NOMO-1 treated with dmso at 0.1 percent for 144 hours (cell line): Measurements from ENCODE around the gene ZNF681.
"Not testable (repeated sequence)": the region's sequence is repeated elsewhere in the genome, so short reads cannot be mapped to it uniquely, and the experiment has no call there.

Experiments used
- DNase-seq: peaks from one replicate; lab custom pipeline; 2025; ENCODE audit not compliant: unreplicated experiment; lab: John Stamatoyannopoulos, UW

The ZNF681 gene

DNA sequence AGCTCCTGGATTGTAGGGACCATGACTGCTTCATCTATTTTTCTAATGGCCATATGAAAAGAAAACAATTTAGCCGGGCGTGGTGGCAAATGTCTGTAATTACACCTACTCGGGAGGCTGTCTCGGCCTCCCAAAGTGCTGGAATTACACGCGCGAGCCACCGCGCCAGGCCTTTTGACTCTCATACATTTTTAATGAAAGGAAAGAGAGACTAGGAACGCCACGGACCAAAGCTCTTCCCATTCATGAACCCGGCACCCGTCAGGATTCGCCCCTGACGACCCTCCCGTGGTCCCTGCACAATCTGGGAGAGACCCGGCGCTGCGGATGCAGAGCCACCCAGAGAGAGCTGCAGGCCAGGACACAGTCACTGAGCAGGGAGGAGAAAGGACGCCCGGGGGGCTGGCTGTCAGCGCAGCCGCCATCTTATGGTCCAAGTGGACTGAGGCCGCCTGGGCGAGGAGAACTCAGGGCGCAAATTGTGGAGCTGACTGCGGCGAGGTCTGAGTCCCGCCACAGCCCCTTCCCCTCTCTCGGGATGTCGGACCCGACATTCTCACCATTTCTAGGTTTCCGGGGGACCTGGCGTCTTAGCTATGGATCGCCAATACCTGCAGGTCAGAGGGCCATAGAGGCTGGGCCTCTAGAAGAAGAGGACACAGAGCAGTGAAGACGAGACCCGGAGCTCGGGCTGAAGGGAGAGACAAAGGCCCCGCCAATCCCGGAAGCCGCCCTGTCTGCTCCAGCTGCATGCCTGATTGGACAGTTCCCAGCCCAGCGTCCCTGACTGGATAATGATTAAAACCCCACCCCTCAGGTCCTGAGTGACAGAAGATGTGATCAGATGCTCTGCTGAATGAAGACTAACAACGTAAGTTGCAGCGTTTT is at the start of gene ZNF681:
Gene ZNF681 (minus strand): TSS at position 705 of the 888 bp plus-strand sequence. CDS start 142 bp downstream, at position 563.
- no peak for DNase-seq

DNA sequence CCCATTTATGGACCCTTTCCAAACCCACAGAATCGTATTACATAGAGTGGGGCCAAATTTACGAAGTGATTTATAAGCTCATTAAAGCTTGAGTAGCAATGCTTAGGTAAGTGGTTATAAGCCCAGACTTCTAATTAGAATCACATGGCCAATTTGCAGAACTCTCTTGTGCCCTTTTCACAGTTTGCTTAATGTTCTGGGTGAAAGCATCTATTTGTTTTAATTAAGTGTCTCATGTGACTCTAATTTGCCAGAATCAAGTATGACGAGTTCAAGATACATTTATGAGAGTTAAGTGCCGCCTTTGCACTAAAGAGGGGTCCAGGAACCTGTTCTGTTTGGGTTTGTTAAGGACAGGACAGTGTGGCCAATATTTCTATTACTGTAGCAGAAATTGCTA is 46.0 kb upstream of the ZNF681 start:
- DNase-seq = no peak

DNA sequence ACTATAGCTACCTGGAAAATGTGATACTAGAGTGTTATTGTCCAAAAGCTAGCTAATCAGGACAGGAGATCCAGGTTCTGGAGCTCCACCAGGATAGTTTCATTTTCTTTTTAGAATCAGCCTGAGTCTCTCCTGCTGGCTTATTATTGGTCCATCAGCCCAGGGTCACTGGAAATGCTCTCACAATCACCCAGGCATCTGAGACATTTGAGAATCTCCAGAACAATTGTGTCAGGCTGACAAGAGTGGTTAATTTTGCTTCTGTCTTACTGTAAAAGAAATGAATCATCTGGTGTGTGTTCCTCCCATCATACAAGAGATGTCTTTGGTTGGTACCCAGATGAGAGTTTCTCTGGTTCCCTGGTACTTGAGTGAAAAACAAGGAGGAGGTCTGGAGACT is 43.6 kb upstream of the ZNF681 start:
- no peak for DNase-seq

DNA sequence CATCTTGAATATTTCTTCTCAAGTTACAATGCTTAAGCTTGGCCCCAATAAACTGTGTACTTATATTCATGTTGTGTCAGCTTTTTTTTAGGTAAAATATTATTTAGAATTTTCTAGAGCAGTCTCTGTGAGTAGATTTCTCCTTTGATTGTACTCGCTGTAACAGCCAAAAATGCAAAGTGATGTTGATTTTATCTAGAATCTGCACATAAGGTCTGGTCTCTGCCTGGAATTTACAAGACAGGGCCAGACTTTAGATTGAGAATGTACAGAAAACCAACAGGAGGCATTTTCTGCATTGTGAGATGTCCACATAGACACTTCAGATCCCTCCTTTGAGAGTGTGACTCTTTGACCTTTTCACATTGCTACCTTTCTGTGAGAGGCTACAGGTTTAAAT is 43.1 kb upstream of the ZNF681 start:
- DNase-seq = no peak

DNA sequence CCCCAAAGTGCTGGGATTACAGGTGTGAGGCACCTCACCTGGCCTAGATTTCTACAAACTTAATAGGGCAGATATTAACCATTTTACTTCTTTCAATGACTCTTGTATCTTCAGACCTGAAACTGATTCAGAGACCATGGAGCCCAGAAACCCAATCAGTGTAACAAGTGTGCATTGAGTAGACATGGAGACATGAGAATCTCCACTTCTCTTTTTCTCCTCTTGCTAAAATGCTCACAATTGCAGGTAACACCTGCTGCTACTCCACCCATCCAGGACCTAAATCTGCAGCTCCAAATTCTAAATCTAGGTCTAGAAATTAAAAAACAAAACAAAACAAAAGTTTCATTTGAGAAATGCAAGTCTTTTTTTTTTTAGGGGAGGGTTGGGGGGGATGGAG is 42.2 kb upstream of the ZNF681 start:
- no peak for DNase-seq

DNA sequence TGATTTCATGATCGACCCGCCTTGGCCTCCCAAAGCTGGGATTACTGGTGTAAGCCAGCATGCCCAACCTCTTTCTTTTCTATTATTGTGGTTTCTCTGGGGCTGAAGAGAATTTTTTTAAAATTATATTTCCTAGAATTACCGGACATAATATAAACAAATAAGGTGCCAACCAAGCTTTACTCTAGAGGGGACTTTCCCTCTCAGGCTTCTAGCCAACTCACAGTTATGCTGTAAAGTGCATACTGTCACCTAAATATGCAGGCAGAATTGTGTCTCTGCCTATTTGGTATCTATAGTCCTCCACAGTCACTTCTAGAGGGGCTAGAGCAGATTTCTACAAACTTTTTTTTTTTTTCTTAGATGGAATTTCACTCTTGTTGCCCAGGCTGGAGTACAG is 41.6 kb upstream of the ZNF681 start:
- DNase-seq = no peak

DNA sequence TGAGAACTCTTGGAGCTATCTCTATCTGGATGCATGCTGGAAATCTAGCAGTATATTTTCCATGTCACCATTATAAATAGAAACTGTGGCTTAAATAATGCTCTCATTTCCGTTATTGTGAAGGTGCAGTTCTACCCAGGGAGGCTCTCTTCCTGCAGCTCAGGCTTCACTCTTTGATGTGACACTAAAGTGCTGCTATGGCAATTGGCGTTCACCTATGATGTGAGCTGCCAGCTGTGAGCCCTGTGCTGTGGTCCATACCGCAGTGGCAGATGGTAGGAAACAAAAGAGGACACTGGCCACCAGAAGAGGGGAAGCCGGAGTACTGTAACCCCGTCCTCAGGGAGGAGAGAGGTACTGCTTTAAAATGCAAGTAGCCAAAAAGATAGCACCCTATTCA is 40.6 kb upstream of the ZNF681 start:
- DNase-seq = no peak

DNA sequence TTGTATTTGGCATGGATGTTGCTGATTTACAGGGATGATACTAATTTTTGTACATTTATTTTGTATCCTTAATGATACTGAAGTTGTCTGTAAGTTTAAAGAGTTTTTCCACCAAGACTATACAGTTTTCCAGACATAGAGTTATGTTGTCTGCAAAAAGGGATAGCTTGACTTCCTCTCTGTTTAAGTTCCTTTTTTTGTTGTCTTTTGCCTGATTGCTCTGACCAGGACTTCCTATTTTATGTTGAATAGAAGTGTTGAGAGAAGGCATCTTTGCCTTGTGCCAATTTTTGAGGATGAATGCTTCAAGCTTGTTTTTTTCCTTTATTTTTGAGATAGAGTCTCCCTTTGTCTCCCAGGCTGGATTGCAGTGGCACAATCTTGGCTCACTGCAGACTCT is 36.8 kb upstream of the ZNF681 start:
- DNase-seq = no peak

DNA sequence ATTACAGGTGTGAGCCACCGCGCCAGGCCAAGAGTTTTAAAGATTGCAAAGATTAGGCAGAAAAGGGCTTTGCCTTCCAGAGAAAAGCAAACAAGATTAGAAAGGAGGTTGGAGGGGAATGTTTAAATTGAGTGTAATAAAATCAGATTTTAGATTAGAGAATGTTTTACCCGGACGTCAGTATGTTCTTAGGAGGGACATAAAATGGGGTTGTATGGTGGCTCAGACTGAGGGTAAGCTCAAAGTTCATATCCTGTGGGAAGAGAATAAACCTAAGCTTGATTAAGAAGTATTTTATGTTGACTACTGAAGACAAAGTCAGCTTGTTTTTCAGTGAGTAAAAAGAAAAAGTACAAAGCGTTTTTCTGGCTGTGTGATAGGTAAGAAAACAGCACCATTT is 34.1 kb upstream of the ZNF681 start:
- no peak for DNase-seq

DNA sequence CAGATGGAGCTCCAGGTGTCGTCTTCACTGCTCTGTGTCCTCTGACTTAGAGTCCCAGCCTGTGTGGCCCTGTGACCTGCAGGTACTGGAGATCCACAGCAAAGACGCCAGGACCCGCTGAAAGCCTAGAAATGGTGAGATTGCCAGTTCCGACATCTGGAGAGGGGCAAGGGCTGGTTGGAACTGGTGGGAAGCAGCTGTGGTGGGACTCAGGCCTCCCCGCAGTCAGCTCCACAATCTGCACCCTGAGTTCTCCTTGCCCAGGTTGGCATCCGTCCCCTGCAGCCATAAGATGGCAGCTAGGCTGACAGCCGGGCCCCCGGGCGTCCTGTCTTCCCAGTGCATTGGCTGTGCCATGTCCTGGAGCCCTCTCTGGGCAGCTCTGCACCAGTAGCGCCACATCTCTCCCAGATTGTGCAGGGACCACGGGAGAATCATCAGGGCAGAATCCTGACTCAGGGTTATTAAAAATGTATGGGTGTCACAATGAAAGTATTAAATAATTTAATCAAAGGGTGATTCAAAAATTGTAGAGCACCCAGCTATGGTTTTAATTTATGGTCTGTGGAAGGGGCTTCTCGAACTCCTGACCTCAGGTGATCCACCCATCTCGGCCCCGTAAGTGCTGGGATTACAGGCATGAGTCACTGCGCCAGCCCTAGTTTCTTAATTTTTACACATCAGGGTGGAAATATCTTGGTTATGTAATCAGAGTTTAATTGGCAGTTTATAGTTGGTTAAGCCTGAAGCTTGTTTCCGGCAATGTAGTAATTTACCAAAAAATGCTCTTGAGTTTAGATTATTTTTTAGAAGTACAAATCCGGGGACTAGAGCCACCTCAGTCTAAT is 32.2 kb upstream of the ZNF681 start:
- DNase-seq = no peak

DNA sequence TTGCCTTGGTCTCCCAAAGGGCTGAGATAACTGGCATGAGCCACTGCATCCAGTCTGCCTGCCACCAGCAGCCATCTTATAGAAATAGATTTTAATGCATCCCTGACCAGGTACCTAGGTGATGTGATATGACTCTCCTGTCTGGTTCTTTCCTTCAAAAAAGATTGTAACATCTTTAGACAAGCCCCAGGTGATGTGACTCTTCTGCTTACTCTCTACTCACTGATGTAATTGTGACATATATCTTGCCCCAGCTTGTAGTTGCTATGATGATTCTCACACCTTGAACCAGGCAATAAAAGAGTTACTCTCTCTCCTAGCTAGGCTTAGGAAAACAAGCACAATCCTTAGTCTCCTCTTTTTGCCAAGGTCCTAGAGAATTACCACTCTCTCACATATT is 30.6 kb upstream of the ZNF681 start:
- DNase-seq = no peak

DNA sequence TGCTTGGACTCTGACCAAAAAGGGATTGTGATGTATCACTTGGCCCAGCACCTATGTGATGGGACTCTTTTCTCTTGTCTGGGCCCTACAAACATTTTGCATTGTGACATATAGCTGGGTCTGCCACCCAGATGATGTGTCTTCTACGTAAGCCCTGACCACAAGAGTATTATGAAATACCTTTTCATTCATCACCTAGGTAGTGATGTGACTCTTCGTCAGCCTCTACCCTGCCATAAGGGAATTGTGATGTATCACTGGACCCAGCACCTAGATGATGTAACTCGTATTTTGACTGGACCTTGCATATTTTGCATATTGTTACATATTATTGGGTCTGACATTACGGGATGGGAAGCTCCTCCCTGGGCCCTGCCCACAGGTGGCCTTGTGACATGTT is 29.7 kb upstream of the ZNF681 start:
- DNase-seq = no peak

DNA sequence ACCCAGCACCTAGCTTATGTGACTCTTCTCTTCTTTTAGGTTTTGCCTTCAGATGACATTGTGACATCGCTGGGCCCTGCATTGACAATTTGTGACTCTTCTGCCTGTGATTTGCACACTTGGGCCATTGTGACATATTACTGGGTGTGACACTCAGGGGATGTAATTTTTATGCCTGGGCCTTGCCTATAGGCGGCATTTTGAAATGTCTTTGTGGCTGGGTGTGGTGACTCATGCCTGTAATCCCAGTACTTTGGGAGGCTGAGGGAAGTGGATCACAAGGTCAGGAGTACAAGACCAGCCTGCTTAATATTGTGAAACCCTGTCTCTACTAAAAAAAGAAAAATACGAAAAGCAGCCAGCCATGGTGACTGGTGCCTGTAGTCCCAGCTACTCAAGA is 28.4 kb upstream of the ZNF681 start:
- no peak for DNase-seq

DNA sequence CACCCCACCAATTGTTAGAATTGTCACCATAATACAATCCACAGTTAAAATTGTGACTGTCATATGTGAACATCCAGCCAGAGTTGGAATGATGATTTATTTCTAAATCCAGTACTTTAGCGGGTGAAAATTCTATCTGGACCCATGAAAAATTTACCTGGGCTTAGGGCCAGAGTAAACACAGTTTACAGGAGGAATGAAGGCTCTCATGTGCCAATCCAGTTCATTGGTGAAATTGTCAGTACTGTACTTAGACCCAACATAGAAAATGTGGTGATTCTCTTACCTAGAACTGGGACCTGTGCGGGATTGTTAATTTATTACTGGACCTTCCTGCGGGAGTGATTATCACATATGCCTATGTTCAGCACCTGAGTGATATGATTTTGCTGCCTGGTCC is 27.3 kb upstream of the ZNF681 start:
- DNase-seq = no peak

DNA sequence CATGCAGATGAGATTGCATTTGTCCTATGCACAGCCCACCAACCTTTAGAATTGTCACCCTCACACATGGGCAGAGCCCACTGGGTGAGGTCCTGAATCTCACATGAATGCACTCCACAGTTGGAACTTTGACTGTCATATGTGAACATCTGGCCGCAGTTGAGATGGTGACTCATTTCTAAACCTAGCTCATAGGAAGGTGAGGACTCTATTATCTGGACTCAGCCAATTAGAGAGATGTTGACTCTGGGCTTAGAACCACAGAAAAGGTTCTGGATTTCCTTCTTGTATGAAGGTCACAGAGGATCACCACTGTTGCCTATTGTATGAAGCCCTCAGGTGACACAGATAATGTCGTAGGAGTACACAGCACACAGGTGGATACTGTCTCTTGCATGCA is 25.6 kb upstream of the ZNF681 start:
- DNase-seq = no peak

DNA sequence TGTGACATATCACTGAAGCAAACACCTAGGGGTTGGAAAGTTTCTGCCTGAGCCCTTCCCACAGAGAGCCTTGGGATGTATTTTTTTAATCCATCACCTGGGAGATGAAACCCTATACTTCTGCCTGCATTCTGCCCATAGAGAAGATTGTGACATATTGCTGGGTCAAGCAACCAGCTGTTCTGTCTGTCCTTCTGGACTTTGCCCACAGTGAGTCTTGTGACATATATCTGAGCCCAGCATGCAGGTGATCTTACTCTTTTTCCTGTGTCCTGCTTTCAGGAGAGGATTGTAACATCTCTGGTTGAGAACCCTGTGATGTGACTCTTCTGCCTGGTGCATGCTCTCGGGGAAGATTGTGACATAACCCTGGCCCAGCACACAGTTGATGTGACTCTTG is 24.9 kb upstream of the ZNF681 start:
- no peak for DNase-seq

DNA sequence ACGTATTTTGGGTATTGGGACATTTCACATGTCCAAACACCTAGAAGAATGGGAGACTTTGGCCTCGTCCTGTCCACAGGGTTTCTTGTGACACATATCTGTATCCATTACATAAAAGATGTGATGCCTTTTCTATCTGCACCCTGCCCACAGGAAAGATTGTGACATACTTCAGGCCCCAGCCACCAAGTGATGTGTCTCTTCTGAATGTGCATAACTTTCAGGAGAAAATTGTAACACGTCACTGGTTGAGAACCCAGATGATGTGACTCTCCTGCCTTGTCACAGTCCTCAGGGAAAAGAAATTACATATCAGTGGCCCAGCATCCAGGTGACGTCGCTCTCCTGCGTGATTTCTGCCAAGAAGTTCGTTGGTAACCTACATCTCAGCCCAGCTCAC is 21.0 kb upstream of the ZNF681 start:
- DNase-seq = no peak

DNA sequence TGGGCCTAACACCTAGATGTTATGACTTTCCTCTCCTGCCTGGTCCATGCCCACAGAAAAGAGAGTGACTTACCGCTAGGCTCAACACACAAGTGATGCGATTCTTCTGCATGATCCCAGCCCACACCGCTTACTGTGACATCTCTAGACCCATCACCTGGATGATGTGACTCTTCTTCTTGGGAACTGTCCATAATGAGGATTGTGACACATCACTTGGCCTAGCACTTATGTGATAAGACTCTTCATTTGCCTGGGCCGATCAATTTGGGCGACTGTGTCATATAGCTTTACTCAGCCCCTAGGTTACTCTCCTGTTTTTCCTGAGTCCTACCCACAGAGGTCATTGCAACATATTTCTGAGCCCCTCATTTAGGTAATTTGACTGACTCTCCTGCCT is 19.9 kb upstream of the ZNF681 start:
- DNase-seq = no peak

DNA sequence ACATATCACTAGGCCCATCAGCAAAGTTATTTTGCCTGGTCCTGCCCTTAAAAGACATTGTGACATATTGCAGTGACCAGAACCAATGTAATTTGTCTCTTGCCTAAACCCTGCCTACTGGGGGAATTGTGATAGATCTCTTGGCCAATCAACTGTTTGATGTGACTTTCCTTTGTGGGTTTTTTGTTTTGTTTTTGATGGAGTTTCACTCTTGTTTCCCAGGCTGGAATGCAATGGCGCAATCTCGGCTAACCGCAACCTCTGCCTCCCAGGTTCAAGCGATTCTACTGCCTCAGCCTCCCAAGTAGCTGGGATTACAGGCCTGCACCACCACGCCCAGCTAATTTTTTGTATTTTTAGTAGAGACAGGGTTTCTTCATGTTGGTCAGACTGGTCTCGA is 19.3 kb upstream of the ZNF681 start:
- DNase-seq = not testable (repeated sequence)

DNA sequence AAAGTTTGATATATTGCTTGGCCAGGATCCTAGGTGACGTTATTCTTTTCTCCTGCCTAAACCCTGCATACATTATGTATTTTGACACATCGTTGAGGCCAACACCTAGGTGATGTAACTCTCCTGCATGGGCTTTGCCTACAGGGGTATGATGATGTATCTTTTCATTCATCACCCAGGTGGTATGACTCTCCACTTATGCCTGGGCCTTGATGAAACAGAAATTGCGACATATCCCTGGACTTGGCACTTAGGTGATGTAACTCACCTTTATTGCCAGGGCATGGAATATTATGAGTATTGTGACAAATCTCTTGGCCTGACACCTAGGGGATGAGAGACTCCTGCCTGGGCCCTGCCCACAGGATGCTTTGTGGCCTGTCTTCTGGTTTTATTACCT is 18.5 kb upstream of the ZNF681 start:
- no peak for DNase-seq

DNA sequence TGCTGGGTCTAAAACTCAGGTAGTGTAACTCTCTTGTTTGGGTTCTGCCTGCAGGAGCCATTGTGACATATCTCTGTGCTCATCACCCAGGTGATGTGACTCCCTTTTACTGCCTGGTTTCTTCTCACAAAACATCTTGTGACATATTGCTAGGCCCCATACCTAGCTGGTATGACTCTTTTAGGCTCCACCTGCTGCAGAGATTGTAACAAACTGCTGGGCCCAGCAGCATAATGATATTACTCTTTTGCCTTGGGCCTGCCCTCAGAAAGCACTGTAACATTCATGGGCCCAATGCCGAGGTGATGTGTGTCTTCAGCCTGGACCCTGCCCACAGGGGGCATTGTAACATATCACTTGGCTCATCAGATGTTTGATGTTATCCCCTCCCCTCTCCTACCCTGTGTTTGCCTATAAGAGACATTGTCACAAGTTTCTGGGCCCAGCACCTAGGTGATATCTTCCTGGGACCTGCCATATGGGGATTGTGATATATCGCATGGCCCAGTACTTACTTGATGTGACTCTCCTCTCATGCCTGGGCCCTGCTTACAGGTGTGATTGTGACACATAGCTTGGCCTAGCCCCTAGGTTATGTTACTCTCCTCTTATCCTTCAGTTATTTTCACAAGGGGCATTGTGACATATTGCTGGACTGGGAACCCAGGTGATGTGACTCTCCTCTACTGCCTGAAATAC is 18.0 kb upstream of the ZNF681 start:
- DNase-seq = no peak

DNA sequence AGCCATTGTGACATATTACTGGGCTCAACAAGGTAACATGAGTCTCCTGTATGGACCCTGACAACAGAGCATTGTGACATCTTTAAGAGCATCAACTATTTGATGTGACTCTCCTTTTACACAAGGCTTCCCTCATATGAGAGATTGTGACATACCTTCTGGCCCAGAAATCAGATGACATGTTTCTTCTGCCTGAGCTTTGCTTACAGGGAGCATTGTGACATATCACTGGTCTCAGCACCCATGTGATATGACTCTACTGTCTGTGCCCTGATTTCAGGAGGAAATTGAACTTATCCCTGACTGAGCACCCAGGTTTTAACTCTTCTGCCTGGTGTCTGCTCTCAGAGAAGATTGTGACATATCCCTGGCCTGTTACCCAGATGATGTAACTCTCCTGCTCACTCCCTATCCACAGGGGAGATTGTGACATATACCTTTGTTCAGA is 15.9 kb upstream of the ZNF681 start:
- no peak for DNase-seq
